HG03558 (cell line): ENCODE results near the gene TCF12.
"Not testable (repeated sequence)": the region's sequence is repeated elsewhere in the genome, so short reads cannot be mapped to it uniquely, and the experiment has no call there.

Experiments used
- ATAC-seq: cut with Tn5 transposase; IDR thresholded peaks from one replicate; pipeline ENCODE4 v1.9.1; 2021; ENCODE audit warnings: moderate number of reproducible peaks; ENCODE audit not compliant: unreplicated experiment; ENCODE audit errors: extremely low read depth

Gene TCF12

GRCh38 chr15:57152133-57152532, 233.7 kb downstream of the TCF12 start:
- ATAC-seq = no peak

- ATAC-seq = no peak
These were observed 234.5 kb downstream of the TCF12 start for GRCh38 chr15:57152666-57153539.

- no peak for ATAC-seq
These were observed 237.9 kb downstream of the TCF12 start for GRCh38 chr15:57156210-57156884.

GRCh38 chr15:57158589-57158988, 240.1 kb downstream of the TCF12 start:
- no peak for ATAC-seq

- ATAC-seq = no peak
These were observed 240.7 kb downstream of the TCF12 start for GRCh38 chr15:57158997-57159668.

GRCh38 chr15:57159767-57160166, 241.3 kb downstream of the TCF12 start:
- no peak for ATAC-seq

- ATAC-seq = no peak
These were observed 242.5 kb downstream of the TCF12 start for GRCh38 chr15:57160823-57161560.

- not testable (repeated sequence) for ATAC-seq
These were observed 245.8 kb downstream of the TCF12 start for GRCh38 chr15:57164251-57164650.

GRCh38 chr15:57165992-57166391, 247.5 kb downstream of the TCF12 start:
- no peak for ATAC-seq

- ATAC-seq = no peak
These were observed 249.5 kb downstream of the TCF12 start for GRCh38 chr15:57167821-57168395.

- no peak for ATAC-seq
These were observed 251.2 kb downstream of the TCF12 start for GRCh38 chr15:57169643-57170042.

GRCh38 chr15:57171426-57171825, 253.0 kb downstream of the TCF12 start:
- no peak for ATAC-seq

- no peak for ATAC-seq
These were observed 254.5 kb downstream of the TCF12 start for GRCh38 chr15:57172925-57173324.

- no peak for ATAC-seq
These were observed 264.6 kb downstream of the TCF12 start for GRCh38 chr15:57183041-57183440.

GRCh38 chr15:57183614-57184344, 265.3 kb downstream of the TCF12 start:
- no peak for ATAC-seq

GRCh38 chr15:57184502-57184901, 266.1 kb downstream of the TCF12 start:
- no peak for ATAC-seq

GRCh38 chr15:57185507-57186074, 267.1 kb downstream of the TCF12 start:
- ATAC-seq = no peak

- no peak for ATAC-seq
These were observed 271.0 kb downstream of the TCF12 start for GRCh38 chr15:57189466-57189865.

GRCh38 chr15:57190208-57190607, 271.8 kb downstream of the TCF12 start:
- ATAC-seq = no peak
